Measurements from ENCODE around the gene SLK.

- no peak for TF ChIP-seq CTCF (IDR thresholded peaks at IDR 0.05)
- TF ChIP-seq RAD21 (conservative IDR thresholded peaks at IDR 0.05 in 1 of 2, IDR thresholded peaks at IDR 0.05 in 1 of 2): no peak
- no peak for TF ChIP-seq POLR2A (IDR thresholded peaks at IDR 0.05; ENCODE audit: low read length)
- TF ChIP-seq HOXA7 (CRISPR knock-in tag; IDR thresholded peaks at IDR 0.05): no peak
- TF ChIP-seq CHD2 (IDR thresholded peaks at IDR 0.05; ENCODE audit: low read length, partially characterized antibody): no peak
- TF ChIP-seq, protein P1, sequence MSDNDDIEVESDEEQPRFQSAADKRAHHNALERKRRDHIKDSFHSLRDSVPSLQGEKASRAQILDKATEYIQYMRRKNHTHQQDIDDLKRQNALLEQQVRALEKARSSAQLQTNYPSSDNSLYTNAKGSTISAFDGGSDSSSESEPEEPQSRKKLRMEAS (IDR thresholded peaks at IDR 0.05): no peak
- no peak for TF ChIP-seq SREBF2 (IDR thresholded peaks at IDR 0.05)
- TF ChIP-seq KDM5A (IDR thresholded peaks at IDR 0.05): no peak
- TF ChIP-seq HES2 (IDR thresholded peaks at IDR 0.05): no peak
- TF ChIP-seq CEBPB (IDR thresholded peaks at IDR 0.05): no peak
- TF ChIP-seq MAZ (IDR thresholded peaks at IDR 0.05; ENCODE audit: borderline replicate concordance, low read depth, low read length): no peak
- TF ChIP-seq REST (IDR thresholded peaks at IDR 0.05): no peak
- TF ChIP-seq EP300 (IDR thresholded peaks at IDR 0.05): no peak
- TF ChIP-seq RFX5 (IDR thresholded peaks at IDR 0.05): no peak
These were observed 64.7 kb downstream of the SLK start for GRCh38 chr10:104031631-104032030.

All from A549 (cell line).